GM21825 (cell line): Measurements from ENCODE around the gene PTPRK.
"Not testable (repeated sequence)": the region's sequence is repeated elsewhere in the genome, so short reads cannot be mapped to it uniquely, and the experiment has no call there.

Experiments used
- ATAC-seq: cut with Tn5 transposase; IDR thresholded peaks from one replicate; pipeline ENCODE4 v1.9.1; 2021; ENCODE audit warnings: mild to moderate bottlenecking, moderate library complexity; ENCODE audit not compliant: unreplicated experiment

Gene PTPRK

GRCh38 chr6:127939442-127940066 is 580.8 kb downstream of the PTPRK start:
- ATAC-seq: no peak

GRCh38 chr6:127938701-127939100 is 581.7 kb downstream of the PTPRK start:
- no peak for ATAC-seq

GRCh38 chr6:127937747-127938146 is 582.7 kb downstream of the PTPRK start:
- ATAC-seq: no peak

- no peak for ATAC-seq
Measured at GRCh38 chr6:127937102-127937501, 583.3 kb downstream of the PTPRK start.

- ATAC-seq: no peak
Measured at GRCh38 chr6:127934956-127935355, 585.4 kb downstream of the PTPRK start.

- ATAC-seq: no peak
Measured at GRCh38 chr6:127933852-127934840, 586.3 kb downstream of the PTPRK start.

GRCh38 chr6:127933137-127933536 is 587.3 kb downstream of the PTPRK start:
- no peak for ATAC-seq

- no peak for ATAC-seq
Measured at GRCh38 chr6:127932708-127933107, 587.7 kb downstream of the PTPRK start.

- ATAC-seq: not testable (repeated sequence)
Measured at GRCh38 chr6:127926441-127926840, 594.0 kb downstream of the PTPRK start.

GRCh38 chr6:127924440-127924839 is 596.0 kb downstream of the PTPRK start:
- no peak for ATAC-seq

- no peak for ATAC-seq
Measured at GRCh38 chr6:127924031-127924430, 596.4 kb downstream of the PTPRK start.

GRCh38 chr6:127923135-127923534 is 597.3 kb downstream of the PTPRK start:
- ATAC-seq: no peak

GRCh38 chr6:127921982-127922381 is 598.4 kb downstream of the PTPRK start:
- no peak for ATAC-seq

GRCh38 chr6:127920804-127921203 is 599.6 kb downstream of the PTPRK start:
- ATAC-seq: no peak
